GM19452 (cell line): Measurements from ENCODE around the gene MIX23.

Experiments
- ATAC-seq: cut with Tn5 transposase; IDR thresholded peaks from one replicate; pipeline ENCODE4 v1.9.1; 2021; ENCODE audit not compliant: unreplicated experiment

Gene MIX23

GRCh38 chr3:122353215-122353614 is 29.8 kb downstream of the MIX23 start:
- no peak for ATAC-seq

GRCh38 chr3:122351612-122352011 is 31.4 kb downstream of the MIX23 start:
- ATAC-seq, result no peak

DNA sequence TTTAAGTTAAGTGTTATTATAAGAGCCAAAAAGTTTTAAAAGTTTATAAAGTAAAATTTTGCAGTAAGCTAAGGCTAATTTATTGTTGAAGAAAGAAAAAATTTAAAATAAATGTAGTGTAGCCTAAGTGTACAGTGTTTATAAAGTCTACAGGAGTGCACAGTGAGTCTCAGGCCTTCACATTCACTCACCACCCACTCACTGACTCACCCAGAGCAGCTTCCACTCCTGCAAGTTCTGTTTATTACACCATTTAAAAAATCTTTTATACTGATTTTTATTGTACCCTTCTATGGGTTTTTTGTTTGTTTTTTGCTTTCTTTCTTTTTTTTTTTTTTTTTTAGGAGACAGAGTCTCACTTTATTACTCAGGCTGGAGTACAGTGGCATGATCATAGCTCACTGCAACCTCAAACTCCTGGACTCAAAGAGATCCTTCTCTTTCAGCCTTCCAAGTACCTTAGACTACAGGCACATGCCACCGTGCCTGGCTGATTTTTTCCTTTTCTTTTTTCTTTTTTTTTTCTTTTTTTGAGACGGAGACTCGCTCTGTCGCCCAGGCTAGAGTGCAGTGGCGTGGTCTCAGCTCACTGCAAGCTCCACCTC is 32.1 kb downstream of the MIX23 start:
- no peak for ATAC-seq

DNA sequence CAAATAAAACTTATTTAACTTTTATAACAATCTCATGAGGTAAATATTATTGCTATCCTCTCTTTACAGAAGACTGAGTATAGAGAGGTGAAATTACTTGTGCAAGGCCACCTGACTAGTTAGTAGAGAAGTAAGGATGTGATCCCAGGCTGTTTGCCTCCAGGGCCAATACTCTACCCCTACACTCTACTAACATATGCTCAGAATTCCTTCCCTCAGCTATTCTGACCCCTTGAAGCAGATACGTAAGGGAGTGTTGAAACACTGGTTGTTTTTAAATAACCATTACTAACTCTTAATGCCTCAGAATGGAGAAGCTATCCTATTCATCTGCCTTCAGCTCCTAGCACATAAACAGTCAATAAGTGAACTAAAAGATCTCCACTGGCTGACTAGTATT is 33.9 kb downstream of the MIX23 start:
- no peak for ATAC-seq

DNA sequence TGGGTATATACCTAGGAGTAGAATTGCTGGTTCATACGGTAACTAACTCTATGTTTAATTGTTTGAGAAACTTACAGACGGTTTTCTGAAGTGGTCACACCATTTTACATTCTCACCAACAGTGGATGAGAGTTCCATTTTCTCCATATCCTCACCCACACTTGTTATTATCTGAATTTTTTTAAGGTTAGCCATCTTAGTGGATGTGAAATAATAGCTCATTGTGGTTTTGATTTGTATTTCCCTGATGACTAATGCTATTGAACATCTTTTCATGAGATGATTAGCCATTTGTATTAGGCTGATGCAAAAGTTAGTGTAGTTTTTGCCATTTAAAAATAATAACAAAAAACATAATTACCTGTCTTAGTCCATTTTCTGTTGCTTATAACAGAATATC is 39.4 kb downstream of the MIX23 start:
- no peak for ATAC-seq

GRCh38 chr3:122342803-122343202 is 40.2 kb downstream of the MIX23 start:
- no peak for ATAC-seq

DNA sequence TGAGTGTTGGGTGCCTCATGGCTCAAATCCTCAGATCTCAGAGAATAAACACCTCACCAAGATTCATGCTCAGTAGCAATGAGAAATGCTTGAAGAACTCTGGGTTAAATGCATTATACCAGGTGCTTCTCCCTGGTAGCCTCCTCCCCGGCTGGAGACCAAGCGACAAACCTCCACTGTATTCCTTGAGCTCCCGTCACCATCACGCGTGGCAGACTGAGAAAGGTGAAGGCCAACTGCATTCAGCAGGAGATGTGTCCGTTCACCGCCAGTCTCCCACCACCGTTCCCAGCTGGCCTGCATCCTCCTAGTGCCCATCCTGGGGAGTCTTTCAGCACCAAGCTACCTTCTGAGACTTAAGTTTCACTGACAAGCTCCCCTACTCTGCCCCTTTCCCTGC is 50.5 kb downstream of the MIX23 start:
- no peak for ATAC-seq

GRCh38 chr3:122331886-122332285 is 51.1 kb downstream of the MIX23 start:
- no peak for ATAC-seq

DNA sequence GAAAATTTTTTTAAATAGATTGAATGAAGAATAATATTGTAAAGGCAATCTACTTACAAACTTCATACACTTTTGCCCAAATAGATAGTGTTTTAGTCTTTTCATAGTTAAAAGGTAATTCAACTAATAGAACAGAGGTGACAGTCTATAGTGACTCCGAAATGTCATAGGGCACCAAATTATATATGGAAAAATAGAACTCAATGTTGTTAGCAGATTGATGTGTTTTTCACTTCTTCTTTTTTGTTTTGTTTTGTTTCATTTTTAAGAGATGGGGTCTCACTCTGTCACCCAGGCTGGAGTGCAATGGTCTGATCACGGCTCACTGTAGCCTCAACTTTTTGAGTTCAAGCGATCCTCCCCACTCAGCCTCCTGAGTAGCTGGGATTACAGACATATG is 57.3 kb downstream of the MIX23 start:
- ATAC-seq, result no peak

GRCh38 chr3:122324871-122325323 is 58.1 kb downstream of the MIX23 start, which contains the start of gene CSTA:
CSTA (plus strand) TSS chr3:122325248; CDS start chr3:122325293, 45 bp downstream.
- ATAC-seq, result no peak

GRCh38 chr3:122322095-122323075 is 60.6 kb downstream of the MIX23 start:
- no peak for ATAC-seq

DNA sequence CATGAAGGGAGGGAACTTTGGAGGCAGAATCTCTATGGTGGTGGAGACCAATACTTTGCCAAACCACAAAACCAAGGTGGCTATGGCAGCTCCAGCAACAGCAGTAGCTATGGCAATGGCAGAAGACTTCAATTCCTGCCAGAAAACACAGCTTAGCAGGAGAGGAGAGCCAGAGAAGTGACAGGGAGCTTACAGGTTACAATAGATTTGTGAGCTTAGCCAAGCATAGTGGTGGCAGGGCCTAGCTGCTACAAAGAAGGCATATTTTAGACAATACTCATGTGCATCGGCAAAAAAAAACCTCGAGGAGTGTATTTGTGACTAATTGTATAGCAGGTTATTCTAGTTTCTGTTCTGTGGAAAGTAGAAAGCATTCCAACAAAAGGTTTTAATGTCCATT is 64.4 kb downstream of the MIX23 start:
- ATAC-seq, result no peak

GRCh38 chr3:122316368-122316767 is 66.7 kb downstream of the MIX23 start:
- ATAC-seq, result no peak

- no peak for ATAC-seq
Observed at GRCh38 chr3:122315619-122316018, 67.4 kb downstream of the MIX23 start.

- no peak for ATAC-seq
Observed at GRCh38 chr3:122314228-122314876, 68.7 kb downstream of the MIX23 start.

DNA sequence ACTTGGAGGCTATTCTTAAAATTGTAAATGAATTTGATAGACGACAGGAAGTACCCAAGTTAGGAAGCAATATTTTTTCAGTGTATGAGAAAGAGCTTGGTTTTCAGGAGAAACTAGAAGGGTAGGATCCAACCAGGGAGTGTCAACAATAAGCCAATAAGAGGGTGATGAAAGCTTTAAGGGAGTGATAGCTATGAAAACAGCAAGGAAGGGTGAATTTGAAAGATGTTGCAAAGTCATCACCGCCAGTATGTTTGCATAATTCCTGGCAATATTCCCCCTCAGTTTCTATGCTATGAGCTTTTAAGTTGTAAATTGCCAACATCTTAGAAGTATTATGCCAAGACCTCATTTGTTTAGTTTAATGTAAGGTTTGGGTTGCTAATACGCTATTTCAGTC is 69.8 kb downstream of the MIX23 start:
- no peak for ATAC-seq

DNA sequence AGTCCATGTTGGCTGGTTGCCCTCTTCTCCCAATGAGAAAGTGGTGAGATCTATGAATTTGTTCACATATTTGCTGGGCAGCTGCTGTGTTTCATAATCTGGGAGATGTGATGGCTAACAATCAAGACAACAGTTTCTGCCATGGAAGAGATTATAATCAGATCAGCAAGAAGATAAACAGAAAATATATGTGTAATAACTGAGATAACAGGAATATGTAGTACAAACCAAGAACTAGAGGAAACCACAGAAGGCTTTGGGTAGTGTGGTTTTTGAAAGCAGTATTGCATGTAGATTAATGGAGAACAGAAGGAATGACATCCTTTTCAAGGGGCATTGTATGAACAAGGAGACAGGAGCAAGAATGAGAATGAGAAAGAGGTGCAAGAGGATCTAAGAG is 70.2 kb downstream of the MIX23 start:
- ATAC-seq, result no peak

GRCh38 chr3:122310361-122310760 is 72.7 kb downstream of the MIX23 start:
- ATAC-seq, result no peak
